GM18498 (cell line): Measurements from ENCODE around the gene WIPF3.

Experiments used
- ATAC-seq: cut with Tn5 transposase; IDR thresholded peaks from one replicate; pipeline ENCODE4 v1.9.1; 2021; ENCODE audit warnings: mild to moderate bottlenecking, moderate library complexity; ENCODE audit not compliant: unreplicated experiment

The WIPF3 gene

GRCh38 chr7:29808075-29808801, 1.9 kb downstream of the WIPF3 start:
- no peak for ATAC-seq

GRCh38 chr7:29809533-29810155, 3.3 kb downstream of the WIPF3 start:
- no peak for ATAC-seq

- no peak for ATAC-seq
Observed at GRCh38 chr7:29810297-29810696, 4.0 kb downstream of the WIPF3 start.

- ATAC-seq: no peak
Observed at GRCh38 chr7:29810813-29811482, 4.6 kb downstream of the WIPF3 start.

GRCh38 chr7:29811586-29811985, 5.3 kb downstream of the WIPF3 start:
- no peak for ATAC-seq

- ATAC-seq: no peak
Observed at GRCh38 chr7:29812185-29812876, 6.0 kb downstream of the WIPF3 start.

GRCh38 chr7:29815181-29816105, 9.1 kb downstream of the WIPF3 start:
- ATAC-seq: no peak

- ATAC-seq: no peak
Observed at GRCh38 chr7:29818308-29818707, 12.0 kb downstream of the WIPF3 start.

GRCh38 chr7:29825775-29826529, 19.6 kb downstream of the WIPF3 start:
- peak; percentile 96 for ATAC-seq

- no peak for ATAC-seq
Observed at GRCh38 chr7:29826530-29826822, 20.2 kb downstream of the WIPF3 start.

GRCh38 chr7:29826904-29827303, 20.6 kb downstream of the WIPF3 start:
- ATAC-seq: no peak

GRCh38 chr7:29831705-29832104, 25.4 kb downstream of the WIPF3 start:
- no peak for ATAC-seq

GRCh38 chr7:29833929-29834328, 27.6 kb downstream of the WIPF3 start:
- no peak for ATAC-seq

GRCh38 chr7:29835718-29836117, 29.4 kb downstream of the WIPF3 start:
- no peak for ATAC-seq

GRCh38 chr7:29839302-29839701, 33.0 kb downstream of the WIPF3 start:
- ATAC-seq: no peak

GRCh38 chr7:29839921-29840320, 33.6 kb downstream of the WIPF3 start:
- ATAC-seq: no peak

GRCh38 chr7:29840701-29841100, 34.4 kb downstream of the WIPF3 start:
- no peak for ATAC-seq

- ATAC-seq: no peak
Observed at GRCh38 chr7:29841926-29842701, 35.8 kb downstream of the WIPF3 start.

- ATAC-seq: no peak
Observed at GRCh38 chr7:29843093-29843492, 36.8 kb downstream of the WIPF3 start.
